ENCODE measurements around the gene DNM1. TPM values are rescaled to one million over a fixed set of nuclear protein-coding genes. Genes with fewer than 3 reads are reported as not detected.
A peak's percentile ranks its signal among the peaks of the same experiment; 100 is the strongest.

The DNM1 gene
- total RNA-seq, 2 experiments from 2014 or later = 0.35 to 1.8 TPM

DNA sequence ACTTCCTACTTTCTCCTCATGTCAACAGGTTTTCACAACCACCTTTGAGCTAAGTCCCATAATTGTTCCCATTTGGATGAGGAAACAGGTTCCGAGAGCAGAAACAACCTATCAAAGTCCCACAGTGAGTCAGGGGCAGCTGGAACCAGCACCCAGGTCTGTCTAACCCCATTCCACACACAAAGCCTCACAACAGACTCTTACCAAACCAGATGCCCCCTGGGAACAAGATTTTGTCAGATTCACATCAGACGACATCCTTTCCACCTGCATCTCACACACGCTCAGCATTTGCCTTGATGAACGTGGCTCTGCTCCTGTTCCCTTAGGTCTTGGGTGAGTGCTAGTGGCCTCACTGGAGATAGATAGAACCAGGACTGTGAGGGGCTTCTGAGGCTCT lies 89.9 kb downstream of the DNM1 start:
- H3K27ac ChIP-seq (ENCODE audit: low read depth, low read length, poor library complexity, severe bottlenecking) = no peak overlapping the region
- no peaks in the 10 kb centered on the region for H3K79me2 ChIP-seq (ENCODE audit: insufficient read depth, low read depth, low read length)
- H3K4me2 ChIP-seq (ENCODE audit: low read length) = peak overlapping the region; percentile 43
- no peaks in the 10 kb centered on the region for H3K36me3 ChIP-seq (ENCODE audit: insufficient read depth, low read length)
- H2AFZ ChIP-seq (ENCODE audit: low read length) = 0 out of 2 replicates have a peak overlapping the region, but pooled peaks have one; percentile 51
- H3K4me1 ChIP-seq (ENCODE audit: insufficient read depth, low read length, poor library complexity, severe bottlenecking) = peaks cover 8% of the 10 kb centered on the region
- intact Hi-C loops (cut with micrococcal nuclease; ENCODE audit: unreplicated experiment) = no loop called here
- H3K4me3 ChIP-seq (ENCODE audit: low read depth, low read length, poor library complexity, severe bottlenecking) = no peak overlapping the region
- TF ChIP-seq, protein P1, sequence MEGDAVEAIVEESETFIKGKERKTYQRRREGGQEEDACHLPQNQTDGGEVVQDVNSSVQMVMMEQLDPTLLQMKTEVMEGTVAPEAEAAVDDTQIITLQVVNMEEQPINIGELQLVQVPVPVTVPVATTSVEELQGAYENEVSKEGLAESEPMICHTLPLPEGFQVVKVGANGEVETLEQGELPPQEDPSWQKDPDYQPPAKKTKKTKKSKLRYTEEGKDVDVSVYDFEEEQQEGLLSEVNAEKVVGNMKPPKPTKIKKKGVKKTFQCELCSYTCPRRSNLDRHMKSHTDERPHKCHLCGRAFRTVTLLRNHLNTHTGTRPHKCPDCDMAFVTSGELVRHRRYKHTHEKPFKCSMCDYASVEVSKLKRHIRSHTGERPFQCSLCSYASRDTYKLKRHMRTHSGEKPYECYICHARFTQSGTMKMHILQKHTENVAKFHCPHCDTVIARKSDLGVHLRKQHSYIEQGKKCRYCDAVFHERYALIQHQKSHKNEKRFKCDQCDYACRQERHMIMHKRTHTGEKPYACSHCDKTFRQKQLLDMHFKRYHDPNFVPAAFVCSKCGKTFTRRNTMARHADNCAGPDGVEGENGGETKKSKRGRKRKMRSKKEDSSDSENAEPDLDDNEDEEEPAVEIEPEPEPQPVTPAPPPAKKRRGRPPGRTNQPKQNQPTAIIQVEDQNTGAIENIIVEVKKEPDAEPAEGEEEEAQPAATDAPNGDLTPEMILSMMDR (conservative IDR thresholded peaks at IDR 0.05; ENCODE audit: low read length) = no peak
- no peak for TF ChIP-seq EZH2phosphoT487 (IDR thresholded peaks at IDR 0.05; ENCODE audit: borderline replicate concordance, low read depth, low read length)
- no peaks in the 10 kb centered on the region for H4K20me1 ChIP-seq (ENCODE audit: insufficient read depth, low read length)
- ChIA-PET CTCF (ENCODE audit: unreplicated experiment) (no interaction called here), POLR2A (interaction anchor here (0.6 kb wide), 2 partner anchors 101 to 805 kb away, joined by 3 read pairs; no protein-coding TSS in a partner anchor)
- H3K9me3 ChIP-seq (ENCODE audit: low read length) = no peaks in the 10 kb centered on the region
- DNase-seq (ENCODE audit: low spot score) = peak; percentile 58
- BruUV-seq (replicated peaks) = no TSS peak
- H3K9me2 ChIP-seq (ENCODE audit: insufficient read depth, low read length) = no peaks in the 10 kb centered on the region

GRCh38 chr9:128294142-128294541 lies 91.0 kb downstream of the DNM1 start:
- Histone ChIP-seq H3K4me3 (ENCODE audit: low read depth, low read length, poor library complexity, severe bottlenecking) (no peak overlapping the region), H3K9me3 (ENCODE audit: low read length) (no peaks in the 10 kb centered on the region), H3K4me1 (ENCODE audit: insufficient read depth, low read length, poor library complexity, severe bottlenecking) (peaks cover 8% of the 10 kb centered on the region), H2AFZ (ENCODE audit: low read length) (no peak overlapping the region), H3K36me3 (ENCODE audit: insufficient read depth, low read length) (no peaks in the 10 kb centered on the region), H3K79me2 (ENCODE audit: insufficient read depth, low read depth, low read length) (no peaks in the 10 kb centered on the region), H3K27ac (ENCODE audit: low read depth, low read length, poor library complexity, severe bottlenecking) (no peak overlapping the region), H3K9me2 (ENCODE audit: insufficient read depth, low read length) (no peaks in the 10 kb centered on the region), H4K20me1 (ENCODE audit: insufficient read depth, low read length) (no peaks in the 10 kb centered on the region), H3K4me2 (ENCODE audit: low read length) (no peak overlapping the region)
- POLR2A ChIA-PET = no interaction called here
- no peak for TF ChIP-seq EZH2phosphoT487 (IDR thresholded peaks at IDR 0.05; ENCODE audit: borderline replicate concordance, low read depth, low read length)
- TF ChIP-seq, protein P1 (conservative IDR thresholded peaks at IDR 0.05; ENCODE audit: low read length) = no peak
- no peak for DNase-seq (ENCODE audit: low spot score)
- CTCF ChIA-PET (ENCODE audit: unreplicated experiment) = no interaction called here
- no TSS peak for BruUV-seq (replicated peaks)
- intact Hi-C loops (cut with micrococcal nuclease; ENCODE audit: unreplicated experiment) = loop anchor here (2.0 kb wide), 1 partner anchor 119 kb away; no protein-coding TSS in a partner anchor

GRCh38 chr9:128296340-128297220 lies 93.4 kb downstream of the DNM1 start:
- peaks cover 8% of the 10 kb centered on the region for H3K4me1 ChIP-seq (ENCODE audit: insufficient read depth, low read length, poor library complexity, severe bottlenecking)
- no peaks in the 10 kb centered on the region for H3K79me2 ChIP-seq (ENCODE audit: insufficient read depth, low read depth, low read length)
- no peaks in the 10 kb centered on the region for H3K9me3 ChIP-seq (ENCODE audit: low read length)
- H3K27ac ChIP-seq (ENCODE audit: low read depth, low read length, poor library complexity, severe bottlenecking) = no peak overlapping the region
- no peak overlapping the region for H3K4me2 ChIP-seq (ENCODE audit: low read length)
- no TSS peak for BruUV-seq (replicated peaks)
- H2AFZ ChIP-seq (ENCODE audit: low read length) = no peak overlapping the region
- ChIA-PET POLR2A (no interaction called here), CTCF (ENCODE audit: unreplicated experiment) (no interaction called here)
- DNase-seq (ENCODE audit: low spot score) = no peak
- H3K4me3 ChIP-seq (ENCODE audit: low read depth, low read length, poor library complexity, severe bottlenecking) = no peak overlapping the region
- TF ChIP-seq, protein P1 (conservative IDR thresholded peaks at IDR 0.05; ENCODE audit: low read length) = no peak
- no peak for TF ChIP-seq EZH2phosphoT487 (IDR thresholded peaks at IDR 0.05; ENCODE audit: borderline replicate concordance, low read depth, low read length)
- no peaks in the 10 kb centered on the region for H3K9me2 ChIP-seq (ENCODE audit: insufficient read depth, low read length)
- intact Hi-C loops (cut with micrococcal nuclease; ENCODE audit: unreplicated experiment) = no loop called here
- H4K20me1 ChIP-seq (ENCODE audit: insufficient read depth, low read length) = no peaks in the 10 kb centered on the region
- H3K36me3 ChIP-seq (ENCODE audit: insufficient read depth, low read length) = no peaks in the 10 kb centered on the region
